DND-41 (cell line): ENCODE results near the gene S100A14.

Source experiments
- ATAC-seq: fragments of 200-7000 bp; cut with Tn5 transposase; 3 replicates; pipeline ENCODE4 v1.9.1; 2021; ENCODE audit warnings: low read depth; ENCODE audit not compliant: insufficient read depth
- DNase-seq: peaks from one replicate; pipeline ENCODE4 v3.0.0-alpha.2; 2020
- H2AFZ ChIP-seq: 2 replicates; pipeline ENCODE4 v1.6.0; 2012; ENCODE audit warnings: low read depth, low read length
- H3K27ac ChIP-seq: 2 replicates; pipeline ENCODE4 v1.5.1; 2012; ENCODE audit warnings: low read length, inconsistent platforms
- H3K27me3 ChIP-seq: fragments of 200-600 bp; sonication (generic); 2 replicates; pipeline ENCODE4 v1.6.0; 2012; ENCODE audit warnings: low read length, mild to moderate bottlenecking, inconsistent platforms; ENCODE audit not compliant: insufficient read depth, poor library complexity
- H3K36me3 ChIP-seq: 2 replicates; pipeline ENCODE4 v1.5.1; 2012; ENCODE audit warnings: low read length, inconsistent platforms; ENCODE audit not compliant: insufficient read depth
- H3K4me1 ChIP-seq: 2 replicates; pipeline ENCODE4 v1.5.1; 2012; ENCODE audit warnings: mild to moderate bottlenecking, low read length; ENCODE audit not compliant: insufficient read depth
- H3K4me2 ChIP-seq: 2 replicates; pipeline ENCODE4 v1.6.0; 2012; ENCODE audit warnings: mild to moderate bottlenecking, moderate library complexity, low read length, inconsistent platforms; ENCODE audit not compliant: insufficient read depth
- H3K4me3 ChIP-seq, 2 experiments: fragments of 200-600 bp in 1 of 2; shearing (Covaris generic) in 1 of 2; 2 replicates each; pipeline ENCODE4 v1.5.1; 2012 to 2016; ENCODE audit warnings: inconsistent platforms in 2 of 2, low read length in 2 of 2, mild to moderate bottlenecking in 2 of 2, low read depth in 1 of 2, moderate library complexity in 1 of 2
- H3K79me2 ChIP-seq: 2 replicates; pipeline ENCODE4 v1.6.0; 2012; ENCODE audit warnings: low read length, inconsistent platforms; ENCODE audit not compliant: insufficient read depth
- H3K9ac ChIP-seq: 2 replicates; pipeline ENCODE4 v1.6.0; 2012; ENCODE audit warnings: low read depth, mild to moderate bottlenecking, inconsistent platforms, low read length, moderate library complexity
- H3K9me3 ChIP-seq: 2 replicates; pipeline ENCODE4 v1.5.1; 2012; ENCODE audit warnings: low read length, moderate library complexity, mild to moderate bottlenecking, inconsistent platforms; ENCODE audit not compliant: insufficient read depth, severe bottlenecking
- H4K20me1 ChIP-seq: 2 replicates; pipeline ENCODE4 v1.6.0; 2012; ENCODE audit warnings: low read length; ENCODE audit not compliant: insufficient read depth
- EZH2 ChIP-seq: IDR thresholded peaks from 3 replicates; pipeline ENCODE4 v1.6.1; 2012; ENCODE audit warnings: borderline replicate concordance, low read depth, mild to moderate bottlenecking, moderate library complexity, low read length, inconsistent platforms; ENCODE audit not compliant: severe bottlenecking
- TF ChIP-seq, protein P1 (sequence below): IDR thresholded peaks from 2 replicates; pipeline ENCODE4 v1.5.1; 2012; ENCODE audit warnings: borderline replicate concordance, low read length, moderate library complexity, mild to moderate bottlenecking; ENCODE audit not compliant: poor library complexity, severe bottlenecking; ENCODE audit errors: extremely low read depth

Gene S100A14

DNA sequence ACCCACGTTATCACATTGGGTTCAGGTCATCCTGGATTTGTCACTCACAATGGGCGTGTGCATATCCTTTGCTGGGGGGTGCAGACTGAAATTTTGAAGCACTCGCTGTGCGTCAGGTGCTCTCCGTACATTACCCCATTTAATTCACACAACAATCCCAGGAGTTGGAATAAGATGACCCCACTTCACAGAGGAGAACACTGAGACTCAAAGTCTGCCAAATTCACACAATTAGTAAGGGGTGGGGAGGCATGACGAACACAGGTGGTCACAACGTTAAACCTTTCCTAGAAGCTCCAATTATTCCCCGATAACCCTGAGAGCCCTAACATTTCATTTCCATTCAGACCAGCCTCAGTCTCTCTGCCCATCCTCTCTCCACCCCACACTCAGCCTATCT lies 46.7 kb downstream of the S100A14 start:
- Histone ChIP-seq H3K79me2 (no peaks in the 10 kb centered on the region), H3K4me2 (no peak overlapping the region), H4K20me1 (no peaks in the 10 kb centered on the region), H2AFZ (no peak overlapping the region), H3K4me3 (no peak overlapping the region), H3K9ac (no peak overlapping the region), H3K4me1 (peaks cover 14% of the 10 kb centered on the region), H3K9me3 (no peaks in the 10 kb centered on the region), H3K27ac (no peak overlapping the region), H3K36me3 (no peaks in the 10 kb centered on the region), H3K27me3 (no peaks in the 10 kb centered on the region)
- no peak for DNase-seq
- no peak for ATAC-seq
- no peak for TF ChIP-seq EZH2
- TF ChIP-seq, protein P1, sequence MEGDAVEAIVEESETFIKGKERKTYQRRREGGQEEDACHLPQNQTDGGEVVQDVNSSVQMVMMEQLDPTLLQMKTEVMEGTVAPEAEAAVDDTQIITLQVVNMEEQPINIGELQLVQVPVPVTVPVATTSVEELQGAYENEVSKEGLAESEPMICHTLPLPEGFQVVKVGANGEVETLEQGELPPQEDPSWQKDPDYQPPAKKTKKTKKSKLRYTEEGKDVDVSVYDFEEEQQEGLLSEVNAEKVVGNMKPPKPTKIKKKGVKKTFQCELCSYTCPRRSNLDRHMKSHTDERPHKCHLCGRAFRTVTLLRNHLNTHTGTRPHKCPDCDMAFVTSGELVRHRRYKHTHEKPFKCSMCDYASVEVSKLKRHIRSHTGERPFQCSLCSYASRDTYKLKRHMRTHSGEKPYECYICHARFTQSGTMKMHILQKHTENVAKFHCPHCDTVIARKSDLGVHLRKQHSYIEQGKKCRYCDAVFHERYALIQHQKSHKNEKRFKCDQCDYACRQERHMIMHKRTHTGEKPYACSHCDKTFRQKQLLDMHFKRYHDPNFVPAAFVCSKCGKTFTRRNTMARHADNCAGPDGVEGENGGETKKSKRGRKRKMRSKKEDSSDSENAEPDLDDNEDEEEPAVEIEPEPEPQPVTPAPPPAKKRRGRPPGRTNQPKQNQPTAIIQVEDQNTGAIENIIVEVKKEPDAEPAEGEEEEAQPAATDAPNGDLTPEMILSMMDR = no peak

DNA sequence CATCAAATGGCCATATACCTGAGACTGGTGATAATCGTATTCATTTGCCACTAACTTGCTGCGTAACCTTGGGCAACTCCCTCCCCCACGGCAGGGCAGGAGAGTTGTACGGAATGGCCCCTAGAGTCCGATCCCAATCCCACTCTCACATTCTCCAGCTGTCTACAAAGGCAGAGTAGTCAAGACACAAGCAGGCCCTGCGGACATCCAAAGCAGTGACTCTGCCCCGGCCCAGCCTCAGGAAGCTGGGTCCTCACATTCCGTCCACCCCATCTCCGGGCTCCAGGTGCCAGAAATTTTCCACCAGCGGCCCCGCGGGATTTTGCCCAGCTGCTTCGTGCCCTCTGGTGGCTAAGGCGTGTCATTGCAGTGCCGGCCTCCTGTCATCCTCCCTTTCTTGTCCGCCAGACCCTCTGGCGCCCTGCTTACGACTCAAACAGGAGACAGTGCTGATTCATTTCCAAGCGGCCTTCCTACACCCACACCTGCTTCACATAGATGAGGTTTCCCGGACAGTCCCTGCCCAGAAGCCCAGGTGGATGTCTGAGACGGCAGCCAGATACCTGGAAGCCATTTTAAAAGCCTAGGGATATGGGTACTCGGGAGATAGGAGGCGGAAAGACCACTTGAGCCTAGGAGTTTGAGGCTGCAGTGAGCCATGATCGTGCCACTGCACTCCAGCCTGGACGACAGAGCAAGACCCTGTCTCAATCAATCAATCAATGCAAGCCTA lies 47.6 kb downstream of the S100A14 start:
- Histone ChIP-seq H3K27ac (no peak overlapping the region), H3K4me2 (peak overlapping the region; percentile 65), H3K79me2 (no peaks in the 10 kb centered on the region), H3K9ac (peak overlapping the region; percentile 20; the same call in 1 of the 2 replicates), H2AFZ (peak overlapping the region; percentile 89), H3K4me1 (peaks cover 14% of the 10 kb centered on the region), H3K36me3 (no peaks in the 10 kb centered on the region), H4K20me1 (no peaks in the 10 kb centered on the region), H3K27me3 (no peaks in the 10 kb centered on the region), H3K9me3 (no peaks in the 10 kb centered on the region), H3K4me3 (peak overlapping the region in 1 of 2 experiments; percentile 39; a peak in 2 of 4 replicates)
- ATAC-seq (peak; percentile 65), DNase-seq (peak; percentile 78)
- TF ChIP-seq, protein P1 = peak; percentile 99
- TF ChIP-seq EZH2 = no peak

DNA sequence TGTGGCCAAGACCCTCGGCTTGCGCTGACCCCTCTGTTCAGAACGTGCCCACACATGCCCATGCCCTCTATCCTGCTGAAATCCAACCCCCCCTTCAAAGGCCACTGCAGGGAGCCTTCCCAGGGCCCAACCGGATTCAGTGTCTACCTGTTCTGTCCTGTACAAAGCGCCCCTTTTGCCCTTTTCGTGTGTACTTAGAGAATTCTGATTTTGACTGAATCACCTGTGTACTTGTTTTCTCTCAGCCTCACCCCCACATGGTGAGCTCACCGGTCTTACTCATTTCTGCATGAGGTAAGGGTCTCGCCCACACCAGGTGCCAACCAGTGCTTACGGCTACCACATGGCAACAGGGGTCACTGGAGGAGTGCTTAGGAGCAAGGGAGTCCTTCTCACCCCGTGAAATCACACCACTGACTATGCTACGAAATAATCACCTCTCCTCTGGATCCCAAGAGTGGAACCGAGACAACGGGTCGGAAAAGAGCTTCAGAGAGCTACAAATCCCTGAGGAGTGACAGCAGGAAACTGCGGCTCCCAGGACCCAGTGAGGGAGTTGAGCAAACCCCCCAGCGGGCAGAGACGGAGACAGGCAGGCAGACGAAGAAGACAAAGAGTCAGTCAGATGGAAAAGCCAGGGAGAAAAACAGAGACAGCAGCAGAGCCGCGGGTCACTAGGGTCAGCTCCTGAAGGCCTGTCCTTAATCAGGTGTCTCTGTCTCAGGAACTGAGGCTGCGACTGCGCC lies 48.3 kb downstream of the S100A14 start:
- no peak overlapping the region for H3K4me3 ChIP-seq
- H3K27ac ChIP-seq = no peak overlapping the region
- H3K4me1 ChIP-seq = peaks cover 14% of the 10 kb centered on the region
- no peaks in the 10 kb centered on the region for H3K27me3 ChIP-seq
- no peak for ATAC-seq
- no peak overlapping the region for H3K4me2 ChIP-seq
- no peaks in the 10 kb centered on the region for H4K20me1 ChIP-seq
- no peaks in the 10 kb centered on the region for H3K9me3 ChIP-seq
- no peak overlapping the region for H3K9ac ChIP-seq
- no peaks in the 10 kb centered on the region for H3K79me2 ChIP-seq
- H2AFZ ChIP-seq = peak overlapping the region; percentile 89; the same call in 1 of the 2 replicates
- no peak for DNase-seq
- no peak for TF ChIP-seq EZH2
- TF ChIP-seq, protein P1 = no peak
- no peaks in the 10 kb centered on the region for H3K36me3 ChIP-seq
